ENCODE results near the gene ARHGEF18.

ARHGEF18 gene

DNA sequence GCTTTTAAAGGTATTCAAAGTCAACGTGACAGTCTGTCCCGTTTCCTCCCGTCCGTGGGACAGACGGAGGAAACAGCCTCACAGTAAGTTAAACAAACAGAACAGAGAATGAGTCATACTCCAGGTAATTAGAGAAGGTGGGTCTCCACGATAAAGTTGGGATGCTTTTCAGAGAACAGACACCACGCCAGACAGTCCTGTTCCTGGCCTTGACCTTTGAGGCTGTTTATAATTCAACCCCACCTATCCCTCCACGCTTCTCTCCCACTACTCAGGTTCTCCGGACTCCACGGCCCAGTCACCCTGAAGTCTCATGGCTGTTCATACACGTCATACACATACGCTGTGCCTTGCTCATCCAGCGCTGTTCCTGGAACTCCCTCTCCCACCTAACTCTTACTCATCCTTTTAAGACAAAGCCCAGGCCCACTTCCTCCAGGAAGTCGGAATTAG, 42.5 kb downstream of the ARHGEF18 start:
- no peaks in the 10 kb centered on the region for H3K36me3 ChIP-seq (ENCODE audit: insufficient read depth, low read length)
- no peaks in the 10 kb centered on the region for H3K9me3 ChIP-seq (replicated peaks; ENCODE audit: low read length)
- no peak overlapping the region for H3K9ac ChIP-seq (ENCODE audit: low read depth, low read length)
- peaks cover 10% of the 10 kb centered on the region for H3K4me1 ChIP-seq (ENCODE audit: control insufficient read depth, insufficient read depth, low read length)
- H3K4me2 ChIP-seq (ENCODE audit: low read length), result no peak overlapping the region
- H3K4me3 ChIP-seq (ENCODE audit: low read length), result no peak overlapping the region
- no peaks in the 10 kb centered on the region for H3K27me3 ChIP-seq (ENCODE audit: control insufficient read depth, insufficient read depth, low read length)

- no peaks in the 10 kb centered on the region for H3K27me3 ChIP-seq (ENCODE audit: control insufficient read depth, insufficient read depth, low read length)
- no peaks in the 10 kb centered on the region for H3K9me3 ChIP-seq (replicated peaks; ENCODE audit: low read length)
- no peaks in the 10 kb centered on the region for H3K36me3 ChIP-seq (ENCODE audit: insufficient read depth, low read length)
- no peak overlapping the region for H3K9ac ChIP-seq (ENCODE audit: low read depth, low read length)
- no peak overlapping the region for H3K4me2 ChIP-seq (ENCODE audit: low read length)
- H3K4me3 ChIP-seq (ENCODE audit: low read length), result no peak overlapping the region
- H3K4me1 ChIP-seq (ENCODE audit: control insufficient read depth, insufficient read depth, low read length), result peaks cover 16% of the 10 kb centered on the region
These were observed 44.7 kb downstream of the ARHGEF18 start for GRCh38 chr19:7393459-7393858.

GRCh38 chr19:7393939-7394730, 45.4 kb downstream of the ARHGEF18 start:
- H3K9ac ChIP-seq (ENCODE audit: low read depth, low read length), result peak overlapping the region; percentile 96
- H3K4me3 ChIP-seq (ENCODE audit: low read length), result peak overlapping the region; percentile 93

GRCh38 chr19:7394731-7395359, 46.1 kb downstream of the ARHGEF18 start:
- peaks cover 28% of the 10 kb centered on the region for H3K4me1 ChIP-seq (ENCODE audit: control insufficient read depth, insufficient read depth, low read length)
- H3K4me3 ChIP-seq (ENCODE audit: low read length), result peak overlapping the region; percentile 93
- H3K9ac ChIP-seq (ENCODE audit: low read depth, low read length), result peak overlapping the region; percentile 96
- no peaks in the 10 kb centered on the region for H3K36me3 ChIP-seq (ENCODE audit: insufficient read depth, low read length)
- no peaks in the 10 kb centered on the region for H3K27me3 ChIP-seq (ENCODE audit: control insufficient read depth, insufficient read depth, low read length)
- no peaks in the 10 kb centered on the region for H3K9me3 ChIP-seq (replicated peaks; ENCODE audit: low read length)
- peak overlapping the region; percentile 96 for H3K4me2 ChIP-seq (ENCODE audit: low read length)

More at GRCh38 chr19:7393939-7394730, 45.4 kb downstream of the ARHGEF18 start:
- Histone ChIP-seq H3K27me3 (ENCODE audit: control insufficient read depth, insufficient read depth, low read length) (no peaks in the 10 kb centered on the region), H3K4me2 (ENCODE audit: low read length) (peak overlapping the region; percentile 96), H3K4me1 (ENCODE audit: control insufficient read depth, insufficient read depth, low read length) (peaks cover 21% of the 10 kb centered on the region), H3K9me3 (replicated peaks; ENCODE audit: low read length) (no peaks in the 10 kb centered on the region), H3K36me3 (ENCODE audit: insufficient read depth, low read length) (no peaks in the 10 kb centered on the region)

DNA sequence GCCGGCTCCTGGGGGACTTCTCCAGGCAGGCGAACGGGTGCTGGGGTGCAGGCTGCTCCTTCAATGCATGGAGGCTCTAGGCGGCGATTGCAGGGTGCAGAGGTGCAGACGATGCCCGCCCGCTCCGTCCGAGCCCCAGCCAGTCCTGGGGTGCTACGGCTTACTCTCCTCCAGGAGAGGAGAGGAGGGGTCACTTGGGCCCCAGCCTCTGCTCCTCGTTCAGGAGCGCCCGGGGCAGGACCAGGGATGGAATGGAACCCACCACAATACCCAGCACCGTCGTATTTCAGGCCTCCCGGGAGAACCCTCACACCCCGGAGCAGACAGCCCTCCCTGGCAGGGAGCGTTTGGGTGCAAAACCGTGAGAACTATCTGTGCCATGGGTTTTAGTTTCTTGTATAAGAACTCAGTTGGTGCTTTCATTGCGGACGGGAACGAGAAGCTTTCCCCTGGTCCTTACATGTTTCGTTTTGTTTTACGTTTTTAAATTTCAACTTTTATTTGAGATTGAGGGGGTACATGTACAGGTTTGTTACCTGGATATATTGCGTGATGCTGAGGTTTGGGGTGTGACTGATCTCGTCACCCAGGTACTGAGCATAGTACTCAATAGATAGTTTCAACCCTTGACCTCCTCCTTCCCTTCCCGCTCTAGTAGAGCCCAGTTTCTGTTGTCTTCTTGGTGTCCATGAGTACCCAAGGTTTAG, 46.8 kb downstream of the ARHGEF18 start:
- H3K9ac ChIP-seq (ENCODE audit: low read depth, low read length), result peak overlapping the region; percentile 96
- H3K36me3 ChIP-seq (ENCODE audit: insufficient read depth, low read length), result no peaks in the 10 kb centered on the region
- no peaks in the 10 kb centered on the region for H3K27me3 ChIP-seq (ENCODE audit: control insufficient read depth, insufficient read depth, low read length)
- H3K4me2 ChIP-seq (ENCODE audit: low read length), result peak overlapping the region; percentile 96
- H3K9me3 ChIP-seq (replicated peaks; ENCODE audit: low read length), result no peaks in the 10 kb centered on the region
- peaks cover 29% of the 10 kb centered on the region for H3K4me1 ChIP-seq (ENCODE audit: control insufficient read depth, insufficient read depth, low read length)
- H3K4me3 ChIP-seq (ENCODE audit: low read length), result peak overlapping the region; percentile 93

- Histone ChIP-seq H3K9ac (ENCODE audit: low read depth, low read length) (peak overlapping the region; percentile 76), H3K27me3 (ENCODE audit: control insufficient read depth, insufficient read depth, low read length) (no peaks in the 10 kb centered on the region), H3K36me3 (ENCODE audit: insufficient read depth, low read length) (no peaks in the 10 kb centered on the region), H3K4me3 (ENCODE audit: low read length) (no peak overlapping the region), H3K9me3 (replicated peaks; ENCODE audit: low read length) (no peaks in the 10 kb centered on the region), H3K4me1 (ENCODE audit: control insufficient read depth, insufficient read depth, low read length) (peaks cover 29% of the 10 kb centered on the region), H3K4me2 (ENCODE audit: low read length) (peak overlapping the region; percentile 79)
These were observed 49.0 kb downstream of the ARHGEF18 start for GRCh38 chr19:7397687-7398086.

All from skeletal muscle satellite cell (primary cell).